NOMO-1 treated with dmso at 0.1 percent for 144 hours (cell line): ENCODE measurements around the gene POU2F2.

Experiments used
- DNase-seq: peaks from one replicate; lab custom pipeline; 2025; ENCODE audit not compliant: unreplicated experiment; lab: John Stamatoyannopoulos, UW

Gene POU2F2

DNA sequence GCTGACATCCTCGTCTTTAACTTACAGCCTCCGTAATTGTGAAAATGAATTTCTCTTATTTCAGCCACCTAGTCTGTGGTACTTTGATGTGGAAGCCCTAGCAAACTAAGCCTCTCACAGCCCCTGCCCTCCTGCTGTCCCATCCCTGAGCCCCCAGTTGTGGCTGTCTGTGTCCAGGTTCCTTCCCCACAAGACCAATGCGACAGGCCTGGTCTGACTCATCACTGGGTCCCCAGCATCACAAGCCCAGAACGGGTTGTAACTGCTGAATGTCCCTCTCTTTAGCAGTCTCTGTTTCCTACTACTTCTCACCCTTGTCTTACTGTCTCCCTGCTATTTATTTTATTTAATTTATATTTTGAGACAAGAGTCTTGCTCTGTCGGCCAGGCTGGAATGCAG, 5.7 kb downstream of the POU2F2 start:
- no peak for DNase-seq

DNA sequence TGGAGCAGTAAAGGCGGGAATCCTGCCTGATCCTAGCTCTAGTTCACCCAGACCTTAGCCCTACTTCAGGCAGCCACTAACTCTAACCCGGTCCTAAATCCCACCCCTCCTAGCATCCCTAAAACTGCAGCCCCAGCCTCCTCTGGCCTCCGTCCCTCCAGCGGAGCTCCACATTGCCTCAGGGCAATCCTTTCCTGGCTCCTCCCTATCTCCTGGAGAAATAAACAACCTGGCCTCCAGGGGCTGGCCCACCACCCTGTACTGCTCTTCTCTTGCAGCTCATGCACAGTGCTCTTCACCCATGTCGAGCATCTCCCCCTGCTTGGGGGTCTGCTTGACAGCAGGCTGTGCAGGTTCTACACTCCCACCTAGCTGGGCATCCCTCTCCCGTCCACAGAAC, 6.7 kb downstream of the POU2F2 start:
- no peak for DNase-seq

DNA sequence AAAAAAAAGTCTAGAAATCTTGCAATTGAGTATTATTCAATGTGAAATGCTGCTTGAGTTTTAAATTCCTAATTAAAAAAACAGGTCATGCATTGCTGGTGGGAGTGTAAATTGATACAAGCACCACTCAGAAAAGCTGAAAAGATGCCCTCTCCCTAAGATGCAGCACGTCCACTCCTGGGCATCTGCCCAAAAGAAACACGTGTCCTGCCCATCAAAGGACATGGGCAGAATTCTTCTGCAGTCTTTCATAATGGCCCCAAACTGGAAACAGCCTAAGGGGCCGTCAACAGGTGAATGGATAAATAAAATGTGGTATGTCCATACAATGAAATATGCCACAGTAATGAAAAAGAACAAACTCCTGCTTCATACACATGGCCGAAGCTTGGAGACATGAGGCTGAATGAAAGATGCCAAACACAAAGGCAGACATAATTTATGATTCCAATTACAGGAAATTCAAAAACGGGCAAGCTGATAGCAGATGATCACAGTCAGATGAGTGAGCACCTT, 7.8 kb downstream of the POU2F2 start:
- no peak for DNase-seq

DNA sequence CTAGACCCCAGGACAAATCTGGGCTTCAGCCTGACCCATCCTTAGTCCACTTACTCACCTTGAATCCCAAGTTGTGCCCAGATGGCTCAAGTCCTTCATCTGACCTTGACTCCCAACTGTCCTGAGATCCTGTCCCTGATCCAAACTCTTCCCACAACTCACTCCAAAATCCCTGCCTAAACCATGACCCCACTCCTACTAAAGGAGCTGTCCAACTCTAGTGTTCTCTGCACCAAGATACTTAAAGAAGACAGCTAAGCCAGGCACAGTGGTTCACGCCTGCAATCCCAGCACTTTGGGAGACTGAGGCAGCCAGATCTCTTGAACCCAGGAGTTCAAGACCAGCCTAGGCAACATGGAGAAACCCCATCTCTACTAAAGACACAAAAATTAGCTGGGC, 8.5 kb downstream of the POU2F2 start:
- DNase-seq = no peak

DNA sequence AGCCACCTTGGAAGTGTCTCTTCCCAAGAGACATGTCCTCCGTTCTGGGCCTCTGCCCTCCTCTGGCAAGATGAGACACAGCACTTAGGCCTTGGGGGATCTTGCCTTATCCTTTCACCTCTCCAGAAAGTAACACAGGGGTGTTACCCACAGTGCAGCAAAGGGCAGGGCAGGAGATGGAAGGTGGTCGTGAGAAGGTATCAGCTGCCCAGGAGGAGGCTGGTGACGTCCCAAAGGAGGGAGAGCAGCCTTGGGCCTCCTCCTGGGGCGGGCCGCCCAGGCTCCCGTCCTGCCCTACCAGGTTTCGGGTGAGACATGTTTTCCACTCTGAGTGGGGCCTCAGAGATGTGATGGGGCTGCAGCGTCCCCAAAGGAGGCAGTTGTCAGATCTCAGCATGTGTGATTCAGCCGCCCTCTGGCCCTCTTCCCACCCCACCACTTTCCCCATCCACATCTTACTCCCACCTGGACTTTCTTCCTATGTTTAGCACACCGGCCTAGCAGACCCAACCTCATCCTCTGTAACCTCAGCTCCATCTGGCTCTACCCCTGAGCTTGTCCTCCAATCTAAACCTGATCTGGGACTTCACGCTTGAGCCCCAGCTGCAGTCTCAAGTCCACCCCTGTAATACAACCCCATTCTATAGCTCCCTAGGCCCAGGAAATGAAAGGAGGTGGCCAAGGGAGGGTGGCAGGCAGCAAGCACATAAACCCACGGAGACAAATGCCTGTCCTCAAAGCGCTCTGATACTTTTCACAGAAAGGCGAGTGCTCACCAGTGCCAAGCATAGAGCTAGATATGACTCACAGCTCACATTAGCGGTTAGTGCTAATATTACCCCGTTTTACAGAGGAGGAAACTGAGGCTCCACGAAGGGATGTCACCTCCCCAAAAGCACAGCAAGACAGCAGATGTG, 9.3 kb downstream of the POU2F2 start:
- no peak for DNase-seq

DNA sequence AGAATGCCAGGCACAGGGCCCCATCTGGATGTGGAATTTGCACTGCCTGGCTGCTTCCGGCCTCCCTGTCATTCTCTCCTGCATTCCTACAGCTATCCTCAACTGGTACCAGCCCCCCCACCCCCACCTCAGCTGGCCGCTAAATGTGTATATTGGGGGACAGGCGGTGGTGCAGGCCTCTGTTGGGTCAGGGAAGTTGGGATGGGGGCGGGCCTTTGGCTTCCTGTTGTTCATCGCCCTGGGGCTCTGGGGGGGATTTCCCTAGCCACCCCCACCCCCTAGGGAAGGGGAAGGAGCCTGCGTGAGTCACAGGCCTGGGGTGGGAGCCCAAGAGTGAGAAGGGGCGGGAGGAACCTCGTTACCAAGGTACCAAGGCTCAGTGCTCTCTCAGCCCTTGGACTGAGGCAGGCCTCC, 10.6 kb downstream of the POU2F2 start:
- peak; percentile 53 for DNase-seq

DNA sequence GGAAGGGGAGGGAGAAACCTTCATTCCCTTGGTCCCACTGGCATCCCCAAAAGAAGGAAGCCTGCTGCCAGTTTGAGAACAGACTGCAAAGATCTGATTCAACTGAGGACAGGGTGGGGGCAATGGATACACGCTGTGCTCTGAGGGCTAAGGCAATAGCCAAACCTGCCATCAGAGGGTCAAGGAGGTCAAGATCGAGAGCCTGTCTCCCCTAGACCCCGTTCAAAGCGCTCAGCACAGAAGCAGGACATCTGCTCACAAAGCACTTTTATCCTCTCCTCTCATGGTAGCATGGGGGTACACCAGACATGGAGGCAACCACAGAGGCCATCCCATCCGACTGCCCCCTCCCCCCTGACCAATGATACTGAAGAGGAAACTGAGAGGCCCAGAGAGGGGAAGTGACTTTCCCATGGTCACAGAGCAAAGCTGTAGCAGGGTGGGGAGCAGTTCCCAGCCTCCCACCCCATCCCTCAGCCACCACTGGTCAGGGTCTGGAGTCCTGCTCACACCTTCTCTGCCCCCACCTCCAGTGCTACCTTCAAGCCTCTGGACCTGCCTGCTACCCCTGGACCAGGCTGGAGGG, 11.1 kb downstream of the POU2F2 start:
- no peak for DNase-seq

DNA sequence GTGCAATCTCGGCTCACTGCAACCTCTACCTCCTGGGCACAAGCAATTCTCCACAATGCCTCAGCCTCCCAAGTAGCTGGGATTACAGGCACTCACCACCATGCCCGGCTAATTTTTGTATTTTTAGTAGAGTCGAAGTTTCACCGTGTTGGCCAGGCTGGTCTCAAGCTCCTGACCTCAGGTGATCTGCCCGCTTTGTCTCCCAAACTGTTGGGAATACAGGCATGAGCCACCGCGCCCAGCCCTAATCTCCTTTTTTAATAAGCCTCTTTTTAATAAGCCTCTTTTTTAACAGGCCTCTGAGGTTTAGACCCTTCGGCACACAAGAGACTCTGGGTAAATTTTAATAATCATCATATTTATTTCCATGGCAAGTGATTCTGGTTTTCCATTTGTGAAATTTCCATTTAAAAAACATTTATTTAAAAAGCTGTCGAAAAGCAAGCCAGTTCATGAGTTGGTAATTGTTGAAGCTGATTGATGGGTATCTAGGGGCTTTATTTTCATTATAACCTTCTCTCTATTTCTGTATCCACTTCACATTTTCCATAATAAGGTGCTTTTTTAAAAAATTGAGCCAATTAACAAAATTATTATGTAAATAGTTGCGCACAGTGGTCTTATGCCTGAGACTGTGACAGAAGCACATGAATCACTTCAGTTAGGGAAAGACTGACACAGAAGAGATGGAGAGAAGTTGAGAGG, 11.8 kb downstream of the POU2F2 start:
- DNase-seq = no peak

DNA sequence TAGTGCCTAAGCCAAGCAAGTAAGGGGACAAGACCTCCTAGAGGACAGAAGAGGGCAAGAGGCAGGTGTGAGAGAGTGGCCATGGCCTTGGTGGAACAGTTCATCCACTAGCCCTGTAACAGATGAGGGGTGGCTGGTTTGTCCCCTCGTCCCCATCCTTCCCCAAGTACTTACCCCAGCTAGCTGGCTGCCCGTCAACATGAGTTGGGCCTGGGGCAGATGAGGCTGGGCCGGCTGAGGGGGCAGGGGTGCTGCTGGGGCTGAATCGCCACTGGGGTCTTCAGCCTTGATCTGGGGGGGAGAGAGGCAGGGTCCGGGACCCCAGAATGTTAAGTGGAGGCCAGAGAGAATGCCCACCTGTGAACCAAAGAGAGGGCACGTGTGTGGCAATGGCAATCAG, 15.2 kb downstream of the POU2F2 start:
- DNase-seq = no peak

DNA sequence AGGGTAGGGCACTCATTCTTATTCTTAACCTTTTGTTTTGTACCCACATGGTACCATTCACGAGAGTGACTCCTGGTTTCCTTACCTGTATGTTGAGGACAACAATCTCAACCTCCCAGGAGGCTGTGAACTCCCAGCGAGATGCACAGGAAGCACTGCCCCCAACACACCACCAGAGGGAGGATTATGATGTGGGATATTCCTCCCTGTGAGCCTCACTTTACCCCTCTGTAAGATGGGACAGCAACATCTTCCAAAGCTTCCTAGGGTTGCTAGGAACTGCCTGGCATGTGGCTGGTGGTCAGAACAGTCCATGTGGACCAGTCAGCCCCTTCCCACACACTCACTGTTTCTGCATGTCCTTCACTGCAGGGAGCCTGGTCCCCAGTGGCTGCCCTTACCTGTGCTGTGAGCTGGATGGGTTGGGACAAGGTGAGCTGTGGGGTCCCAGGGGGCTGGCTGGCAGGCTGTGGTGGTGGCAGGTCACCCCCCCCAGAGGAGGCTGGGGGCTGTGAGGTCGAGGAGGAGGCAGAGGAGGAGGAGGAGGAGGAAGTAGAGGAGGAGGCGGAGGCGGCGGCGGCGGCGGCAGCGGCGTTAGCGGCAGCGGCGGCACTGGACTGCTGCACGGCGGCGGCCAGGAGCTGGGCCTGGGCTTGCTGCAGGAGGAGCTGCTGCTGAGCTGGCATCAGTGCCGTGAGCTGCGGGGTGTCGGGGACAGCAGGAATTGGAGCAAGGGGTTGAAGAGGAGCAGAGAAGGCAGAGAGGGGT, 15.8 kb downstream of the POU2F2 start:
- no peak for DNase-seq

DNA sequence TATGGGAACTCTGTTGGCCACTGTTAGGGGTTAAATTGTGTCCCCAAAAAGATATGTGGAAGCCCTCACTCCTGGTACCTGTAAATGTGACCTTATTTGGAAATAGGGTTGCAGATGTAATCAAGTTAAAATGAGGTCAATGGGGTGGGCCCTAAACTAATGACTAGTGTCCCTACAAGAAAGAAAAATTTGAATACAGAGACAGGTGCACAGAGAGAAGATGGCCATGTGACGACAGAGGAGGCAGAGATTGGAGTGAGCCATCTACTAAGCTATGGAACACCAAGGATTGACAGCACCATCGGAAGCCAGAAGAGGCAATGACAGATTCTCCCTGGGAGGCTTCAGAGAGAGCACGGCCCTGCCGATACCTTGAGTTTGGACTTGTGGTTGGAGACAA, 16.5 kb downstream of the POU2F2 start:
- no peak for DNase-seq

DNA sequence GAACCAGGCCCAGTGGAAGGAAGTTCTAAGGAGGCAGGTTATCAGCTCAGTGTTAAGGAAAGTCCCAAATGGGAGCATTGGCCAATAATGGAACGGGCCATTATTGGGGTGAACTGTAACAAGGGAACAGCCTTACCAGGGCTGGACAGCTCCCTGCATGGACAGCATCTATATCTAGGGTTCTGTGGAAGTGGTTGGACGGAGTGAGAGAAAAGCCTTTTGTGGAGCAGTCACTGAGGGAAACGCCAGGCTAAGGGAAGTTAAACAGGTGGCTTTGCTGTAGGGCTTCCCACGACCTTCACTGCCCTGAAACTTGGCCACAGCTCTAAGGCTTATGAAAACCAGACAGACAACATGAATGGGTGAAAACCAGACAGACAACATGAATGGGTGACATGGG, 17.0 kb downstream of the POU2F2 start:
- DNase-seq = no peak

DNA sequence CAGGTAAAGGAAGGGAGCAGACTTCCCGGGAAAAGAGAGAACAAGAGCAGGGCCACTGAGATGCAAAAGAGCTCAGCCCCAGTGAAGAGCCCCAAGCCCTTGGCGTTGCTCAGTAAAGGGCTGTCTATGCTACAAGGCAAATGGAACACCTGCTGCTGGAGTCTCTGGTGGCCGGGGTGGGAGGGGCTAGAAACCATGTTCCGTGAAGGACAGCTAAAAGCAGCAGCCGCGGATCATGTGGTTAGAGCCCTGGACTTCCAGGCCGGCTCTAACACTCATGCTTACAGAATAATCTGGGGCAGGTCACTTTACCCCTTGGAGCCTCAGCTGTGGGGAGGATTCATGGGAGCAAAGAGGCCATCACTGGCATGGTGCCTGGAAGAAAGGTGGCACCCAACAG, 17.8 kb downstream of the POU2F2 start:
- no peak for DNase-seq

DNA sequence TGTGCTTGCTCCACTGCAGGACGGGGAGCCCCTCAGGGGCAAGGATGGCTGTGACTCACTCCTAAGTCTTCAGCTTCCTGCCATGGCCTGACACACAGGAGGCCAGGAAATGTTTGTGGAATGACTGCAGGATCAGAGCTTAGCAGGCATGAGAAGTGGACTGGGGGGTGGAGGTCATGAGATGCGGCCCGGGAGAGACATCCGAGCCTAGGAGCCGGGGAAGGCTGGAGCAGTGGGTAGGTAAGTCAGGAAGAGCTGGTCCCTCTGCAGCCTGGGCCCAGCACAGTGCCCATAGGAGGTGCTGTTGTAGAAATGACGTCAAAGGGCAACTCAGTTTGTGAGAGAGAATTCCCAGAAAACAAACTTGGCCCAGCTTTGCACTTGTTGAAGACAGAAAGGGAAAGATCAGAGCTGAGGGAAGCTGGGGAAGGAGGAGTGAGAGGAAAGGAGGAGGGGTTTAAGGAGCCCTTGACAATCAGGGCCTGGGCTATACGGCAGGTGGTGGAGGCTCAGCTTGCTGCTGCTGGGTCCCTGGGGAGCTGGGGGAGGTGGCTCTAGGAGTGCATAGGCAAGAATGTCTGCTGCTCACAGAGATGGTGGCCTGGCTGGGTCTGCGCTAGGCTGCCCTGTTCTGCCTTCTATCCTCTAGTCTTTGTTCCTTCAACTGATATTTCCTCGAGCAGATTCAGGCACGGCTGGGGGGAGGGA, 18.5 kb downstream of the POU2F2 start:
- DNase-seq = no peak

DNA sequence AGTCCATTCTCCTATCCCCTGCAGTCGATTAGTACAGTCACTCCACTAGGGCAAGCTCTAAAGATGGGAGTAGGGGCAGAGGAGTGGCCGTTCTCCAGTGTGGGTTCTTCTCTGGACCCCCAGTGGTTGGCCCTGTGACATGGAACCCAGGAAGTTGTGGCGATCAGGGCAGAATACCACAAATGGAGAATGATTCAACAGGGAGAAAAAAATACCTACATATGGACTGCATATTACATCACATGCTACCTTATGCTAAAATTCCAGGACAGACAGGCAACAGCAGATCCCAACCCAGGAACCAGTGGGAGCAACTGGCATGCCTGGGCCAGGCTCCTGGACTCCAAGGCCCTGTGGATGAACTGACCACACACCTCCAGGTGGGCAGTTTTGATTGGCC, 20.4 kb downstream of the POU2F2 start:
- no peak for DNase-seq

DNA sequence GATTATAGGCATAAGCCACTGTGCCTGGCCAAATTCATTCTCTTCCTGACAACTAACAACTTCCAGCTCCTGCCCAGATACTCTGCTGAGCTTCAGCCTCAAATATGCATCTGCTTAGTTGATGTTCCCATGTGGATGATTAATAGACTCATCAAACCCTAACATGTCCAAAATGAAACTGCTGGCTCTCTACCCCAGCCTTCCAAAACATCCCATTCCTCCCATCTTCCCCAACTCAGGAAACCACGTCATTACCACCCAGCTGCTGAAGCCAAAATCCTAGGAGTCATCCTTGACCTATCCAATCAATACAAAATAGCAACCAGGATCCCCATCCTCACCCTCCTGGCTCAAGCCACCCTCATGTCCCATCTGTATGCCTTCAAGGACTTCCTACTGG, 20.9 kb downstream of the POU2F2 start:
- DNase-seq = no peak

DNA sequence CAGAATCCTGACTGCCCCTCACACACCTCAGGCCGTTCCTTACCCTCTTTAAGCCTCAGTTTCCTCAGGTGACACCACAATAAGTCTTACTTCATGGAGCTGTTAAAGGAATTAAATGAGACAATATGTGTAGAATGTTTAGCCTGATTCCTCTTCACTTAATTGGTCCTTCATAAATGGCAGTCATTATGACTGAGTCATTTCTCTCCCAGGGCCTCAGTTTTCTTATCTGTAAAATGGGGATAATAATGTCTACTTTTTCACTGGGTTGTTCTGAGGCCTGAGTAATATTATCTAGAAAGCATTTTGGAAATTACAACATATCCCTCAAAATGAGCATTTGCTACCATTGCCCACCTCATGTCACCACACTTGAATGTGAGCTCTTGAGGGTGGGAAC, 21.6 kb downstream of the POU2F2 start:
- DNase-seq = no peak

DNA sequence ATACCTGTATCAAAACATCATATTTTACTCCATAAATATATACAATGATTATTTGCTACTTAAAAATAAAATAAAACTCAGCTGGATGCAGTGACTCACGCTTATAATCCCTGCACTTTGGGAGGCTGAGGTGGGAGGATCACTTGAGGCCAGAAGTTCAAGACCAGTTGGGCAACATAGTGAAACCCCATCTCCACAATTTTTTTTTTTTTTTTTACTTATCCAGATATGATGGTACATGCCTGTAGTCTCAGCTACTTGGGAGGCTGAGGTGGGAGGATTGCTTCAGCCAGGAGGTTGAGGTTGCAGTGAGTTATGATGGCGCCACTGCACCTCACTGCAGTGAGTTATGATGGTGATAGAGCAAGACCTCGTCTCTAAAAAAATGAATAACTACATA, 22.4 kb downstream of the POU2F2 start:
- no peak for DNase-seq

DNA sequence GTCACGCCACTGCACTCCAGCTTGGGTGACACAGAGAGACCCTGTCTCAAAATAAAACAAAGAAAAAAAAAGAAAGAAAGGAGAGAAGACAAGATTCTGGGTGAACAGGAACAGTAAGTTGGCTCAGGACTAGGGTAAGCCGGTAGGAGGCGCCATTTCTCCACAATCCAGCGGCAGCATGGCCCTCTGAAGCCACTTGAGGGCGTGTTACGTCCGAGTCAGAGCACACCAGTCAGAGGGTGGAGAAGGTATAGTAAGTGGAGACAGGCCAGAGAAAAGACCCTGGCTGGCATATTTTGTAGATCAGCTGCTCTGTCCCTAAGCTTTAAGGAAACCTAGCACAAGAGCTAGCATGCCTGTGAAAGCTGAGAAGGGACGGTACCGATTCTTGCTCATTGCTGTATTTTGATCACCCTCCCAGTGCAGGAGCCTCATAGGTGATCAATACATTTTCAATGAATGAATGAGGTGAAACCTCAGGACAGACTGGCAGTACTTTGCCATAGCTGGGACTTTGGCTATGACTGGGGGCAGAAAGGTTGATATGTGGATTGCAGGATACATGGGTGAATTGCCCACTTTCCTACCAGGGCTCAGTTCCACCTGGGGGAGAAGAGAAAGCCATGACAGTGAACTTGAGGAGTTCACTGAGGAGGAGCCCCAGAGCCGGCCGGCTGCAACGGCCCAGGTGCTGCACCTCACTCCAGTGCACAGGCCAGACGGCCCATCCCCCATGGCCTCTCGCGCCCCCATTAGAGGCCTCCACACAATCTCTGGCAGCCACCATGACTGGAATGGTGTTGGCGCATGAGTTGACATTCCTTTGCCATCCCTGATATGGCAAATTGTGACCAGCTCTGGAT, 23.5 kb downstream of the POU2F2 start:
- peak; percentile 80 for DNase-seq

DNA sequence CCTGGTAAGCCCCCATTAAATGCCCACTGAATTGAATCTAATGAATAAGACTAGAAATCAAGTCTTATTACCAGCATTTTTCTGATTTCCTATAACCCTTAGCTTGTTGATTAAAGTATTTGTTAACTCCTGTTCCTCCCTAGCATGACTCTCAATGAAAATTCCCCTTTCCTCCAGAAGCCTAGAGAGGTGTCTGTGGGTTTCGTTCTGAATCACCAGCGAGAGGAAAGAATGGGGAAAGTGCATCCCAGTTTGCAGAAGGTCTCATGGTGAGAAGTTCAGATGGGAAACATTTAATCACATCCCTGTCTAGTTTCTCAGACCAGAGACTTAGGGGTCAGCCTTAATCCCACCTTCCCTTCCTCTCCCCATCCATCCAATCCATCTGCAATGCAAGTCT, 26.9 kb downstream of the POU2F2 start:
- DNase-seq = no peak
